DND-41 (cell line): ENCODE measurements around the gene AP1G2.

Experiments used
- EZH2 ChIP-seq: IDR thresholded peaks from 3 replicates; pipeline ENCODE4 v1.6.1; 2012; ENCODE audit warnings: borderline replicate concordance, low read depth, mild to moderate bottlenecking, moderate library complexity, low read length, inconsistent platforms; ENCODE audit not compliant: severe bottlenecking
- TF ChIP-seq, protein P1 (sequence below): IDR thresholded peaks from 2 replicates; pipeline ENCODE4 v1.5.1; 2012; ENCODE audit warnings: borderline replicate concordance, low read length, moderate library complexity, mild to moderate bottlenecking; ENCODE audit not compliant: poor library complexity, severe bottlenecking; ENCODE audit errors: extremely low read depth

DNA sequence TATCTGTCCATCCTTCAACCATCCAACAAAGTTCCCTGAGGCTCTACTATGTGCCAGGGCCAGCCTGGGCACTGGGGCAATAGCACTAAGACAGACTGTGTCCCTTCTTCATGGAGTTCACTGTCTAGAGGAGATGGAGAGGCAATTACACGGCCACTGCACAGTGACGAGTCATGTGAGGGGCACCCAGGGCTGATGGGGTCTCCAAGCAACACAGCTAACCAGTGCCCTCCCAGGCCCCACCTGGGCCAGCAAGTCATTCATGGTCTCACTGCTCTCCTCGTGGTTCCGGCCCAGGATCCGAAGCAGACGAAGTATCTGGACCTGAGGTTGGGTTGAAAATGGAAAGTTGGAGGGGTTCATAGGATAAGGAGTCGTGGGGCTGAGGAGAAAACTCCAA lies 2.7 kb downstream of the AP1G2 start:
- TF ChIP-seq, protein P1, sequence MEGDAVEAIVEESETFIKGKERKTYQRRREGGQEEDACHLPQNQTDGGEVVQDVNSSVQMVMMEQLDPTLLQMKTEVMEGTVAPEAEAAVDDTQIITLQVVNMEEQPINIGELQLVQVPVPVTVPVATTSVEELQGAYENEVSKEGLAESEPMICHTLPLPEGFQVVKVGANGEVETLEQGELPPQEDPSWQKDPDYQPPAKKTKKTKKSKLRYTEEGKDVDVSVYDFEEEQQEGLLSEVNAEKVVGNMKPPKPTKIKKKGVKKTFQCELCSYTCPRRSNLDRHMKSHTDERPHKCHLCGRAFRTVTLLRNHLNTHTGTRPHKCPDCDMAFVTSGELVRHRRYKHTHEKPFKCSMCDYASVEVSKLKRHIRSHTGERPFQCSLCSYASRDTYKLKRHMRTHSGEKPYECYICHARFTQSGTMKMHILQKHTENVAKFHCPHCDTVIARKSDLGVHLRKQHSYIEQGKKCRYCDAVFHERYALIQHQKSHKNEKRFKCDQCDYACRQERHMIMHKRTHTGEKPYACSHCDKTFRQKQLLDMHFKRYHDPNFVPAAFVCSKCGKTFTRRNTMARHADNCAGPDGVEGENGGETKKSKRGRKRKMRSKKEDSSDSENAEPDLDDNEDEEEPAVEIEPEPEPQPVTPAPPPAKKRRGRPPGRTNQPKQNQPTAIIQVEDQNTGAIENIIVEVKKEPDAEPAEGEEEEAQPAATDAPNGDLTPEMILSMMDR, result no peak
- TF ChIP-seq EZH2, result no peak
